Fibroblast of skin of right quadriceps (primary cell): ENCODE results near the gene SLC25A45.
A peak's percentile ranks its signal among the peaks of the same experiment; 100 is the strongest.
"Not testable (repeated sequence)": the region's sequence is repeated elsewhere in the genome, so short reads cannot be mapped to it uniquely, and the experiment has no call there.

Experiments
- DNase-seq: peaks from one replicate; pipeline ENCODE4 v3.0.0-alpha.2; 2013

SLC25A45 gene

GRCh38 chr11:65355776-65356393 lies 26.6 kb downstream of the SLC25A45 start:
- DNase-seq: peak; percentile 32

GRCh38 chr11:65355013-65355775 lies 27.3 kb downstream of the SLC25A45 start:
- DNase-seq: no peak

- DNase-seq: peak; percentile 93
These were observed 28.0 kb downstream of the SLC25A45 start, which contains the start of gene TIGD3 for GRCh38 chr11:65354265-65355012. TSS of gene TIGD3 (plus strand) at chr11:65354751. CDS start at chr11:65355809, 1,058 bp downstream.

GRCh38 chr11:65353900-65354264 lies 28.6 kb downstream of the SLC25A45 start:
- no peak for DNase-seq

GRCh38 chr11:65353376-65353775 lies 29.1 kb downstream of the SLC25A45 start:
- DNase-seq: no peak

GRCh38 chr11:65352783-65353182 lies 29.7 kb downstream of the SLC25A45 start:
- no peak for DNase-seq

GRCh38 chr11:65351511-65351910 lies 30.9 kb downstream of the SLC25A45 start:
- no peak for DNase-seq

GRCh38 chr11:65341856-65342255 lies 40.6 kb downstream of the SLC25A45 start:
- DNase-seq: no peak

GRCh38 chr11:65340226-65340625 lies 42.2 kb downstream of the SLC25A45 start:
- no peak for DNase-seq

- no peak for DNase-seq
These were observed 43.8 kb downstream of the SLC25A45 start for GRCh38 chr11:65338676-65339075.

- no peak for DNase-seq
These were observed 47.6 kb downstream of the SLC25A45 start for GRCh38 chr11:65334696-65335295.

- DNase-seq: not testable (repeated sequence)
These were observed 49.9 kb downstream of the SLC25A45 start for GRCh38 chr11:65332591-65332990.

- no peak for DNase-seq
These were observed 51.9 kb downstream of the SLC25A45 start for GRCh38 chr11:65330544-65330943.

- peak; percentile 88 for DNase-seq
These were observed 52.5 kb downstream of the SLC25A45 start for GRCh38 chr11:65329944-65330403.

- no peak for DNase-seq
These were observed 53.0 kb downstream of the SLC25A45 start for GRCh38 chr11:65329478-65329877.

- no peak for DNase-seq
These were observed 55.4 kb downstream of the SLC25A45 start for GRCh38 chr11:65327021-65327420.

- no peak for DNase-seq
These were observed 57.0 kb downstream of the SLC25A45 start for GRCh38 chr11:65325435-65325834.
